Mucosa of descending colon (tissue), 3 donors: ENCODE data around the gene C5orf52. TPM values are rescaled to one million over a fixed set of nuclear protein-coding genes. Genes with fewer than 3 reads are reported as not detected.
"Not testable (repeated sequence)": the region's sequence is repeated elsewhere in the genome, so short reads cannot be mapped to it uniquely, and the experiment has no call there.

Experiments used
- ATAC-seq: fragments of 200-7000 bp; cut with Tn5 transposase; one replicate; pipeline ENCODE4 v1.9.1; 2020; ENCODE audit warnings: mild to moderate bottlenecking, moderate library complexity
- DNase-seq, 3 donors: peaks; one replicate each; pipeline ENCODE4 v3.0.0-alpha.2; 2020
- H3K36me3 ChIP-seq: fragments of 200-600 bp; one replicate; pipeline ENCODE4 v1.8.0; 2021; ENCODE audit warnings: low read depth, mild to moderate bottlenecking
- H3K4me1 ChIP-seq: fragments of 200-600 bp; one replicate; pipeline ENCODE4 v1.8.0; 2021; ENCODE audit warnings: low read depth, mild to moderate bottlenecking
- H3K4me3 ChIP-seq: fragments of 200-600 bp; one replicate; pipeline ENCODE4 v1.8.0; 2021; ENCODE audit warnings: mild to moderate bottlenecking
- H3K9me3 ChIP-seq: fragments of 200-600 bp; one replicate; pipeline ENCODE4 v1.8.0; 2021; ENCODE audit warnings: mild to moderate bottlenecking
- intact Hi-C, 2 donors: fragments of 100-400 bp; cut with DNase I in 1 of 2; cut with micrococcal nuclease in 1 of 2; formaldehyde crosslinking; loops; one replicate each; pipeline versions ENCODE4 v1.11.0 to v1.11.1; 2022; cut with DNase I, micrococcal nuclease
- total RNA-seq, 3 donors: library from RNA; stranded (reverse); fragmentation: NEBNext Ultra II Directional in 2 of 3; extraction: Animal tissue kit (Norgen Biotek cat#: 25700) in 2 of 3; gene quantifications; one replicate each; pipeline versions ENCODE4 v1.2.1 to v1.2.4, GENCODE V29; 2021 to 2023
- TF ChIP-seq, protein P1 (sequence below): fragments of 200-600 bp; IDR thresholded peaks from one replicate; pipeline ENCODE4 v1.8.0; 2022; ENCODE audit warnings: antibody characterized with exemption, mild to moderate bottlenecking
- donor health status: DM: no; HTN: no; CAD: no; lungs with moderate emphysema.
- donor health status: DM: no; HTN: no; CAD: no.
- donor health status: DM: no; HTN: yes; CAD: no.

The C5orf52 gene
- total RNA-seq, 3 donors from 2014 or later = 1.7 to 5.7 (median 3.5) TPM

GRCh38 chr5:157690690-157691433, 19.5 kb downstream of the C5orf52 start:
- TF ChIP-seq, protein P1, sequence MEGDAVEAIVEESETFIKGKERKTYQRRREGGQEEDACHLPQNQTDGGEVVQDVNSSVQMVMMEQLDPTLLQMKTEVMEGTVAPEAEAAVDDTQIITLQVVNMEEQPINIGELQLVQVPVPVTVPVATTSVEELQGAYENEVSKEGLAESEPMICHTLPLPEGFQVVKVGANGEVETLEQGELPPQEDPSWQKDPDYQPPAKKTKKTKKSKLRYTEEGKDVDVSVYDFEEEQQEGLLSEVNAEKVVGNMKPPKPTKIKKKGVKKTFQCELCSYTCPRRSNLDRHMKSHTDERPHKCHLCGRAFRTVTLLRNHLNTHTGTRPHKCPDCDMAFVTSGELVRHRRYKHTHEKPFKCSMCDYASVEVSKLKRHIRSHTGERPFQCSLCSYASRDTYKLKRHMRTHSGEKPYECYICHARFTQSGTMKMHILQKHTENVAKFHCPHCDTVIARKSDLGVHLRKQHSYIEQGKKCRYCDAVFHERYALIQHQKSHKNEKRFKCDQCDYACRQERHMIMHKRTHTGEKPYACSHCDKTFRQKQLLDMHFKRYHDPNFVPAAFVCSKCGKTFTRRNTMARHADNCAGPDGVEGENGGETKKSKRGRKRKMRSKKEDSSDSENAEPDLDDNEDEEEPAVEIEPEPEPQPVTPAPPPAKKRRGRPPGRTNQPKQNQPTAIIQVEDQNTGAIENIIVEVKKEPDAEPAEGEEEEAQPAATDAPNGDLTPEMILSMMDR = no peak
- intact Hi-C loops = no loop called here
- no peak for ATAC-seq
- Histone ChIP-seq H3K4me3 (no peak overlapping the region), H3K9me3 (no peaks in the 10 kb centered on the region), H3K4me1 (no peaks in the 10 kb centered on the region), H3K36me3 (no peaks in the 10 kb centered on the region)
- DNase-seq = no peak

DNA sequence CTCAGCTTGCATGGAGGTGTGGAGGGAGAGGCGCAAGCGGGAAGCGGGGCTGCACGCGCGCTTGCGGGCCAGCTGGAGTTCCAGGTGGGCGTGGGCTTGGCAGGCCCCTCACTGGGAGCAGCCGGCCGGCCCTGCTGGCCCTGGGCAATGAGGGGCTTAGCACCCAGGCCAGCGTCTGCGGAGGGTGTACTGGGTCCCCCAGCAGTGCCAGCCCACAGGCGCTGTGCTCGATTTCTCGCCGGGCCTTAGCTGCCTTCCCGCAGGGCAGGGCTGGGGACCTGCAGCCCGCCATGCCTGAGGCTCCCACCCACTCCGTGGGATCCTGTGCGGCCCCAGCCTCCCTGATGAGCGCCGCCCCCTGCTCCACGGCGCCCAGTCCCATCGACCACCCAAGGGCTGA, 22.5 kb downstream of the C5orf52 start:
- intact Hi-C loops, H3K4me1 ChIP-seq, H3K36me3 ChIP-seq, H3K4me3 ChIP-seq, DNase-seq, ATAC-seq: not testable (repeated sequence)
- H3K9me3 ChIP-seq = peaks cover 13% of the 10 kb centered on the region

- H3K9me3 ChIP-seq = peaks cover 20% of the 10 kb centered on the region
- H3K36me3 ChIP-seq, H3K4me1 ChIP-seq, intact Hi-C loops, H3K4me3 ChIP-seq, ATAC-seq, DNase-seq: not testable (repeated sequence)
Measured at GRCh38 chr5:157696154-157696553, 24.8 kb downstream of the C5orf52 start.

- H3K9me3 ChIP-seq = peaks cover 20% of the 10 kb centered on the region
- H3K36me3 ChIP-seq, H3K4me3 ChIP-seq, ATAC-seq, intact Hi-C loops, DNase-seq, H3K4me1 ChIP-seq: not testable (repeated sequence)
Measured at GRCh38 chr5:157698674-157699073, 27.3 kb downstream of the C5orf52 start.

GRCh38 chr5:157703736-157704135, 32.4 kb downstream of the C5orf52 start:
- ATAC-seq = no peak

GRCh38 chr5:157708866-157709265, 37.5 kb downstream of the C5orf52 start:
- TF ChIP-seq, protein P1 = no peak
- DNase-seq (no peak), ATAC-seq (no peak)
- H3K4me3 ChIP-seq = no peak overlapping the region
- no peaks in the 10 kb centered on the region for H3K36me3 ChIP-seq
- no peaks in the 10 kb centered on the region for H3K9me3 ChIP-seq
- no peaks in the 10 kb centered on the region for H3K4me1 ChIP-seq
- intact Hi-C loops = no loop called here

More at GRCh38 chr5:157703736-157704135, 32.4 kb downstream of the C5orf52 start:
- TF ChIP-seq, protein P1 = no peak
- intact Hi-C loops = no loop called here
- no peaks in the 10 kb centered on the region for H3K36me3 ChIP-seq
- H3K4me3 ChIP-seq = no peak overlapping the region
- H3K9me3 ChIP-seq = peaks cover 8% of the 10 kb centered on the region
- DNase-seq = no peak
- H3K4me1 ChIP-seq = no peaks in the 10 kb centered on the region

GRCh38 chr5:157709346-157709745, 38.0 kb downstream of the C5orf52 start:
- TF ChIP-seq, protein P1 = no peak
- H3K36me3 ChIP-seq = no peaks in the 10 kb centered on the region
- ATAC-seq (no peak), DNase-seq (no peak)
- intact Hi-C loops = no loop called here
- no peaks in the 10 kb centered on the region for H3K4me1 ChIP-seq
- H3K4me3 ChIP-seq = no peak overlapping the region
- H3K9me3 ChIP-seq = no peaks in the 10 kb centered on the region
